GM19395 (cell line): Measurements from ENCODE around the gene LGR5.

Source experiments
- ATAC-seq: cut with Tn5 transposase; IDR thresholded peaks from one replicate; pipeline ENCODE4 v1.9.1; 2021; ENCODE audit warnings: mild to moderate bottlenecking, moderate library complexity; ENCODE audit not compliant: unreplicated experiment

Gene LGR5

GRCh38 chr12:71438670-71439361, 782 bp upstream of the LGR5 start:
- no peak for ATAC-seq

GRCh38 chr12:71439362-71439612, 311 bp upstream of the LGR5 start:
- no peak for ATAC-seq

- ATAC-seq = no peak
These were observed 756 bp downstream of the LGR5 start for GRCh38 chr12:71440345-71440762.

- ATAC-seq = peak; percentile 65
These were observed 1.5 kb downstream of the LGR5 start for GRCh38 chr12:71440763-71441748.

GRCh38 chr12:71441836-71442566, 2.4 kb downstream of the LGR5 start:
- no peak for ATAC-seq

- ATAC-seq = no peak
These were observed 3.0 kb downstream of the LGR5 start for GRCh38 chr12:71442567-71442931.

GRCh38 chr12:71445071-71445470, 5.5 kb downstream of the LGR5 start:
- ATAC-seq = no peak

- ATAC-seq = no peak
These were observed 8.1 kb downstream of the LGR5 start for GRCh38 chr12:71447691-71448132.

- no peak for ATAC-seq
These were observed 8.6 kb downstream of the LGR5 start for GRCh38 chr12:71448150-71448581.

- ATAC-seq = no peak
These were observed 9.9 kb downstream of the LGR5 start for GRCh38 chr12:71449373-71450070.

GRCh38 chr12:71452006-71452405, 12.4 kb downstream of the LGR5 start:
- no peak for ATAC-seq

GRCh38 chr12:71455028-71455737, 15.6 kb downstream of the LGR5 start:
- ATAC-seq = no peak

- ATAC-seq = no peak
These were observed 16.7 kb downstream of the LGR5 start for GRCh38 chr12:71456316-71456715.

- ATAC-seq = no peak
These were observed 17.4 kb downstream of the LGR5 start for GRCh38 chr12:71456990-71457389.

- no peak for ATAC-seq
These were observed 20.7 kb downstream of the LGR5 start for GRCh38 chr12:71460318-71460717.

GRCh38 chr12:71460850-71461609, 21.4 kb downstream of the LGR5 start:
- ATAC-seq = no peak

GRCh38 chr12:71461787-71462328, 22.3 kb downstream of the LGR5 start:
- no peak for ATAC-seq

GRCh38 chr12:71465796-71466195, 26.2 kb downstream of the LGR5 start:
- ATAC-seq = no peak

- ATAC-seq = no peak
These were observed 29.7 kb downstream of the LGR5 start for GRCh38 chr12:71469258-71469750.
